Superior temporal gyrus (tissue), 1 donor: ENCODE results near the gene MEIKIN.

Experiments used
- DNase-seq: peaks from one replicate; pipeline ENCODE4 v3.0.0-alpha.2; 2016; ENCODE audit errors: extremely low spot score

MEIKIN gene

DNA sequence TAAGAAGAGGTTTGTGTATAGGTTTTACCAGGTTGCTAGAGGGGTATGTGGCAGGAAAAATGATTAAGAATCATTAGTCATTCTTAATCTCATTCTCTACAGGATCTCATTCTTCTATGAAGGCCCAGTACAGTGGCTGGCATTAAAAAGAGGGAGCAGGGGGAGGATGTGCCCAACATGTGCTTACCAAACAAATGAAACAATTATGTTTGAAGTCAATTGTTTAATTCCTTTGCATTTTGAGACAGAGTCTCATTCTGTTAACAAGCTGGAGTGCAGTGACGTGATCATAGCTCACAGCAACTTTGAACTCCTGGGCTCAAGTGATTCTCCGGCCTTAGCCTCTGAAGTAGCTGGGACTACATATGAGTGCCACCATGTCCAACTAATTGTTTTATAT, 171.7 kb downstream of the MEIKIN start:
- DNase-seq, result peak; percentile 92

DNA sequence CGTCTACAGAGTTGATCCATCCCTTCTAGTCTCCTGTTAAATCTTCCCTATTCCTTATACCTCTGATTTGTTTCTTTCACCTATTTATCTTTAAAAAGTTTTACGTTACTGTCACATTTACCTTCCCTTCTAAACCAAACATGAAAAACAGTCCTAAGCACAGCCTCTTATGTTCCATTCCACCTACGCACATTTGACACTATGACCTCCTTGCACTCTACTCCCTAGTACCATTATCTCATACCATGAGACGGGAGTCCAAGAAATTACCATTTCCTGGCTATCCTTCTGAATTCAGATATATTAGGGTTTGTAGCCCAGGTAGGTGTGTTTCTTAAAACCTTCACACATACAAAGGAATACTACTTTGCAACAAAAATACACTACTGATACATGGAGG, 173.8 kb downstream of the MEIKIN start:
- no peak for DNase-seq

DNA sequence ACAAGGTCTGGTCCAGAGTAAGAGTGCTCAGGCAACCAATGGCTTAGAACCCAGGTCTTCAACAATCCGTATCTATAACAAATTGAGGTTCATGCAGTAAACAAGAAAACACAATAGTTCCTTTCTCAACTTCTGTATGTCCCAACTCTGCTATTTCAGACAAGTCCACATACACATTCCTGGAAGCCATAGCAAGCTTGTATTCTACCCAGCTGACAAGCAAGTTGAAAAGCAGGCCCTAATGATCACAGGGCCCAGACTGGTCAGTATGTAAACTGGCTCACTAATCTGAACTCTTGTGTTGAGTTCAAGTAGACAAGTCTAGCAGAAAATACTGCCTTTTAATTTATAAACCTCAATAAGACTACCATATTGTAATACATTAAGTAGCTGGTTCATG, 175.5 kb downstream of the MEIKIN start:
- peak; percentile 26 for DNase-seq

DNA sequence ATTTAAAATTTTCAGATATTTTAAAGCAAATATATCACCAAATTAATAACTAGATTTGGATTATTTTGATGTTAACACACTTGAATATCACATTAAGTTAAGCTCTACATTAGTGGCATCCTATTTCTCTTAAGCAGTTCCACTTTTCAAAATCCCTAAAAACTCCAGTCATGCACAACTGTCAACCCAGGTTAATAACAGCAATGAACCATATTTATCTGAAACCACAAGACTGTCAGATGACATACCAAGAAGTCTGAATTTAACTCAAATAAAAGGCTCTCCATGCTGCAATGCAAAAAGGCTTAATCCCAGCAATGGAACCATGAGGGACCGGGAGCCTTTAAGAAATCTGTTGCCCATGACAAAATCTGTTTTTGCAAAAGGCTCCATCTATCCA, 176.1 kb downstream of the MEIKIN start:
- no peak for DNase-seq

DNA sequence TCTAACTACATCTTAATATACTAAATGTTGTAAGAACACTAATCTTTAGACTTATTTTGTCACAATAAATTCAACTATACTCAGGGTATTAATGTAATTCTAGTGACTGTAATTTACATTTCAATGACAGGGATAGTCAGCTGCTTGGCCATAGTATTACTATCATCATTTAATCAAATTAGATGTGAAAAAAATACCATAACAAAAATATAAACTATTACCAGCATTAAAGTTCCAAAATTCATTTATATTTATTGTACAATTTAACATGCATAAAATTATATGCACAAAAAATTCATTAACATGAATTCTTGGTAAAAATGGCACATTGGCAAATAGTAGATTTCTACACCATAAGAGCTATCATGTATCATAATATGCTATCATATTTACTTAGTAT, 177.6 kb downstream of the MEIKIN start:
- no peak for DNase-seq

DNA sequence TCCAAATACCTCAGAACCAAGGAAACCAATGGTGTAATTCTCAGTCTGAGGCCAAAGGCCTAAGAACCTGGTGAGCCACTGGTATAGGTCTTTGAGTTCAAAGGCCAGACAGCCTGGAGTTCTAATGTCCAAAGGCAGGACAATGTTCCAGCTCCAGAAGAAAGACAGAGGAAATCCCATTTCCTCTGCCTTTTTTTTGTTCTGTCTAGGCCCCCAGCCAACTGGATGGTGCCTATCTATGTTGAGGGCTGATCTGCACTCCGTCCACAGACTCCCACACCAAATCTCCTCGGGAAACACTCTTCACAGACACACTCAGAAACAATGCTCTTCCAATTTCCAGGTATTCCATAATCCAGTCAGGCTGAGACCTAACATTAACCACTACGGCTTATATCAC, 178.8 kb downstream of the MEIKIN start:
- no peak for DNase-seq

DNA sequence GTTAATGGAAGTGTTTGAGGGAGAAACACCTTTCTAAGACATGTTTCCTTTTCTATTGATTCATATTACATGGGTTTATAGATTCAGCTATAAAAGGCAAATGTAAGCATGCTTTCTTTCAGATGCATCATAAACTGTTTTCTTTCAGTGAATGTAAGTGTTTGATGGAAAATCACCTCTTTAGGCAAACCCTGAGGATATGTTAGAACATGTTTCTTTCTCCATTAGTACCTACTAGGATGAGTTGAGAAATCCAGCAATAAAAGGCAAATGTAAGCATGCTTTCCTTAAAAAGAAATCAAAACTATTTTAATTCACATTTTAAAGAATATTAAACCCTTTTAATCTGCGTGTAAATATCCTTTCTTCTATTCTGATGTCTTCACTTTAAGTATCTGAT, 180.2 kb downstream of the MEIKIN start:
- DNase-seq, result no peak

DNA sequence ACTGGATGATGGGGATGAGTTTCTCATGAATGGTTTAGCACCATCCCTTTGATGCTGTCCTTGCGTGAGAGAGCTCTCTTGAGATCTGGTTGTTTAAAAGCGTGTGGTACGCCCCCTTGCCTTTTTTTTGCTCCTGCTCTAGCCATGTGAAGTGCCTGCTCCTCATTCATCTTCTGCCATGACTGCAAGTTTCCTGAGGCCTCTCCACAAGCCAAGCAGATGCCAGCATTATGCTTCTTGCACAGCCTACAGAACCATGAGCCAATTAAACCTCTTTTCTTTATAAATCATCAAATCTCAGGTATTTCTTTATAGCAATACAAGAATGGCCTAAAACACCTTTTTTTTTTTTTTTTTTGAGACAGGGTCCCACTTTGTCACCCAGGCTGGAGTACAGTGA, 181.5 kb downstream of the MEIKIN start:
- no peak for DNase-seq

DNA sequence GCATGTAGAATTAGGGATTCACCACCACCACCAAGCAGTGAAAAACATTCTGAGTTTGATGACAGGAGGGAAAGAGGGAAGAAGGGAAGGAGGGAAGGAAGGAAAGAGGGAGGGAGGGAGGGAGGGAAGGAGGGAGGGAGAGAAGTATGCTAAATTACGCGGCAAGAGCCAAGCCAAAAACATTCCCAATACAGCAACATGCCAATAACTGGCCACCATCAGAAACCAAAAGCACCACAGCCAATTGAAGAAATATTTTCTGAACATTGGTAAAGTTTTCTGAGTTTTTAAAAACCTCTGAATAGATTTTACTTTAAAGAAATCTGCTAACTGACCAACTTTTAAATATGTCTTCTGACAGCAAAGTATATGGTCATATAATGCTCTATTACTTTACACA, 184.7 kb downstream of the MEIKIN start:
- DNase-seq, result no peak

DNA sequence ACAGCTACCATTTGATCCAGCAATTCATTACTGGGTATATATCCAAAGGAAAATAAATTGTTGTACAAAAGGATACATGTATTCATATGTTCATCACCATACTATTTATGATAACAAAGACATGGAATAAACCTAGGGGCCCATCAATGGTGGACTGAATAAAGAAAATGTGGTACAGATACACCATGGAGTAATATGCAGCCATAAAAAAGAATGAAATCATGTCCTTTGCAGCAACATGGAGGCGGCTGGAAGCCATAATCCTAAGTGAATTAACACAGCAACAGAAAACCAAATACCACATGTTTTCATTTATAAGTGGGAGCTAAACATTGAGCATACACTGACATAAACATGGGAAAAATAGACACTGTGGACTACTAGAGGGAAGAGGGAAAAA, 185.8 kb downstream of the MEIKIN start:
- DNase-seq, result no peak

DNA sequence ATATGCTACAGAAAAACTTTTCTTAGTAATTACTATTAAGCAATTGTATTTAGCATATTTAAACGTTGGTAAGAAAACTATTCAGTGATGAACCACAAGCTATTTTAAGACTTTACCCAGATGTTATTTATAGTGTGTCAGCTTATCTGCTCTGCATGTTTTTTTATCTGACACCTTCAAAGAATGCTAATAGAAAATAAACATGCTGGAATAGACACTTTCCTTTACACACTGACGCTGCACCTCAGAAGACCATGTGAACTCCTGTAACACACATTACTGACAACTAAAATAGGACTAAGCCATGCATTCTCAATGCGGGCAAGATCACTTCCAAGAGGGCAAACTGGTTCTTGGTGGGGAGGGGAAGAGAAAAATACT, 187.0 kb downstream of the MEIKIN start:
- no peak for DNase-seq

DNA sequence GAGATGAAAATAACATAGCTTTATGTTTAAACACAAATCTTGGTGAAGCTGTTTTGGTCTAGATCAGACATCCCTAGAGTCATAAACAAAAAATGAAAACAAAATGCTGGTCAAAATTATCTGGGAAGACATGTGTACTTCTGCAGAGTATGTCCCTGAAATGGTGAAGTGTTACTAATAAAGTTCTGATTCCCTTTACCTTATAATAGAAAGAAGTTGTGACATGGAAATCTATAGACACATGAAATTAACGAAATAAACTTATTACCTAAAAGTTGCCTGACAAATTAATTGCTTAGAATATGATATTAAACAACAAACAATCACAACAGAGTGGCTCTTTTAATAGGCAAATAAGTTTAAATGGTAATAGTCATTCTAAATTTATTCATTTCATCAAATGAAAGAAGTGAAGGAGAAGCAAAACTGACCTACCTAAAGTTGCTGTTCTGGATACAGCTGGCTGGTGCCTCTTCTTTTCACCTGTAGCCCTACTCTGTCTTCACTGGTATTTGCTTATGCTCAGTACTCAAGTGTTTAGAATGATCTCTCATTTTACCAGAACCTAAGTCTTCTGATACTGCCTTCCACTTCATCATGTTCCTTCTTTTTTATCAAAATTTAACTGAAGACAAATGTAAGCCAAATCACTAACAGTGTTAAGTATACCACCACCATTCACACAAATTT, 187.5 kb downstream of the MEIKIN start:
- DNase-seq, result no peak
